NCI-H2107 (cell line): ENCODE data around the gene BET1L.
A peak's percentile ranks its signal among the peaks of the same experiment; 100 is the strongest.
"Not testable (repeated sequence)": the region's sequence is repeated elsewhere in the genome, so short reads cannot be mapped to it uniquely, and the experiment has no call there.

Source experiments
- DNase-seq: peaks from one replicate; lab custom pipeline; 2025; lab: John Stamatoyannopoulos, UW

BET1L gene

GRCh38 chr11:227824-228379 is 20.7 kb upstream of the BET1L start:
- no peak for DNase-seq

GRCh38 chr11:225734-226453 is 18.7 kb upstream of the BET1L start:
- DNase-seq = no peak

GRCh38 chr11:224424-224823 is 17.2 kb upstream of the BET1L start:
- no peak for DNase-seq

- no peak for DNase-seq
Observed at GRCh38 chr11:223884-224283, 16.7 kb upstream of the BET1L start.

- DNase-seq = no peak
Observed at GRCh38 chr11:223026-223789, 16.0 kb upstream of the BET1L start.

GRCh38 chr11:221998-222789 is 15.0 kb upstream of the BET1L start:
- no peak for DNase-seq

- no peak for DNase-seq
Observed at GRCh38 chr11:221539-221938, 14.3 kb upstream of the BET1L start.

- not testable (repeated sequence) for DNase-seq
Observed at GRCh38 chr11:220641-221215, 13.5 kb upstream of the BET1L start.

- DNase-seq = no peak
Observed at GRCh38 chr11:218815-219593, 11.8 kb upstream of the BET1L start.

GRCh38 chr11:217704-218103 is 10.5 kb upstream of the BET1L start:
- no peak for DNase-seq

- DNase-seq = no peak
Observed at GRCh38 chr11:216081-216974, 9.1 kb upstream of the BET1L start.

- DNase-seq = peak; percentile 14
Observed at GRCh38 chr11:215581-216037, 8.4 kb upstream of the BET1L start.

GRCh38 chr11:214083-214482 is 6.9 kb upstream of the BET1L start:
- no peak for DNase-seq

- DNase-seq = no peak
Observed at GRCh38 chr11:213111-213510, 5.9 kb upstream of the BET1L start.

GRCh38 chr11:212150-213100 is 5.2 kb upstream of the BET1L start:
- no peak for DNase-seq

GRCh38 chr11:211741-212140 is 4.5 kb upstream of the BET1L start:
- DNase-seq = no peak

- no peak for DNase-seq
Observed at GRCh38 chr11:211295-211694, 4.1 kb upstream of the BET1L start.

GRCh38 chr11:210803-211180 is 3.6 kb upstream of the BET1L start:
- no peak for DNase-seq
